ENCODE data around the gene STX11. TPM values are rescaled to one million over a fixed set of nuclear protein-coding genes. Genes with fewer than 3 reads are reported as not detected.

The STX11 gene
- total RNA-seq, 1 experiment from 2014 or later: 0.17 TPM

GRCh38 chr6:144170044-144170443 lies 19.7 kb downstream of the STX11 start:
- H3K36me3 ChIP-seq (ENCODE audit: low read depth): no peaks in the 10 kb centered on the region
- H3K4me3 ChIP-seq: no peak overlapping the region
- ChIA-PET POLR2A (ENCODE audit: unreplicated experiment) (no interaction called here), CTCF (no interaction called here)
- H2AFZ ChIP-seq: no peak overlapping the region
- no peak for TF ChIP-seq CTCF (conservative IDR thresholded peaks at IDR 0.05)
- TF ChIP-seq EZH2 (IDR thresholded peaks at IDR 0.05; ENCODE audit: low read depth): no peak
- no peaks in the 10 kb centered on the region for H3K9me2 ChIP-seq (ENCODE audit: insufficient read depth)
- no peaks in the 10 kb centered on the region for H3K79me2 ChIP-seq (ENCODE audit: low read depth)
- intact Hi-C loops (cut with micrococcal nuclease; ENCODE audit: unreplicated experiment): no loop called here
- H3K4me2 ChIP-seq: no peak overlapping the region
- H3K9me3 ChIP-seq (ENCODE audit: insufficient read depth, low read depth): no peaks in the 10 kb centered on the region
- no peaks in the 10 kb centered on the region for H4K20me1 ChIP-seq (ENCODE audit: insufficient read depth)
- DNase-seq: no peak
- no peak overlapping the region for H3K27ac ChIP-seq
- H3K4me1 ChIP-seq (replicated peaks; ENCODE audit: insufficient read depth): no peaks in the 10 kb centered on the region
- no TSS peak for BruUV-seq (replicated peaks)
- H3F3A ChIP-seq (ENCODE audit: insufficient read depth, low read depth): no peaks in the 10 kb centered on the region
- no peaks in the 10 kb centered on the region for H3K27me3 ChIP-seq (ENCODE audit: insufficient read depth, low read depth)

- BruUV-seq (replicated peaks): no TSS peak
- Histone ChIP-seq H3K36me3 (ENCODE audit: low read depth) (no peaks in the 10 kb centered on the region), H3K4me2 (no peak overlapping the region), H3K79me2 (ENCODE audit: low read depth) (no peaks in the 10 kb centered on the region), H3F3A (ENCODE audit: insufficient read depth, low read depth) (no peaks in the 10 kb centered on the region), H3K9me3 (ENCODE audit: insufficient read depth, low read depth) (no peaks in the 10 kb centered on the region), H4K20me1 (ENCODE audit: insufficient read depth) (no peaks in the 10 kb centered on the region), H3K27ac (no peak overlapping the region), H3K4me1 (replicated peaks; ENCODE audit: insufficient read depth) (no peaks in the 10 kb centered on the region), H3K27me3 (ENCODE audit: insufficient read depth, low read depth) (no peaks in the 10 kb centered on the region), H2AFZ (no peak overlapping the region), H3K4me3 (no peak overlapping the region), H3K9me2 (ENCODE audit: insufficient read depth) (no peaks in the 10 kb centered on the region)
- no peak for TF ChIP-seq EZH2 (IDR thresholded peaks at IDR 0.05; ENCODE audit: low read depth)
- intact Hi-C loops (cut with micrococcal nuclease; ENCODE audit: unreplicated experiment): no loop called here
- ChIA-PET CTCF (no interaction called here), POLR2A (ENCODE audit: unreplicated experiment) (no interaction called here)
- no peak for DNase-seq
These were observed 21.1 kb downstream of the STX11 start for GRCh38 chr6:144171406-144171805.

- POLR2A ChIA-PET (ENCODE audit: unreplicated experiment): no interaction called here
- intact Hi-C loops (cut with micrococcal nuclease; ENCODE audit: unreplicated experiment): no loop called here
- no peak for TF ChIP-seq CTCF (conservative IDR thresholded peaks at IDR 0.05)
- no peak for TF ChIP-seq EZH2 (IDR thresholded peaks at IDR 0.05; ENCODE audit: low read depth)
- Histone ChIP-seq H4K20me1 (ENCODE audit: insufficient read depth) (no peaks in the 10 kb centered on the region), H3K4me2 (no peak overlapping the region), H2AFZ (no peak overlapping the region), H3K79me2 (ENCODE audit: low read depth) (no peaks in the 10 kb centered on the region), H3K27ac (no peak overlapping the region), H3K36me3 (ENCODE audit: low read depth) (no peaks in the 10 kb centered on the region), H3K9me3 (ENCODE audit: insufficient read depth, low read depth) (no peaks in the 10 kb centered on the region), H3K27me3 (ENCODE audit: insufficient read depth, low read depth) (no peaks in the 10 kb centered on the region), H3K4me1 (replicated peaks; ENCODE audit: insufficient read depth) (no peaks in the 10 kb centered on the region), H3F3A (ENCODE audit: insufficient read depth, low read depth) (no peaks in the 10 kb centered on the region), H3K9me2 (ENCODE audit: insufficient read depth) (no peaks in the 10 kb centered on the region), H3K4me3 (no peak overlapping the region)
- BruUV-seq (replicated peaks): no TSS peak
- CTCF ChIA-PET: no interaction called here
- no peak for DNase-seq
These were observed 23.7 kb downstream of the STX11 start for GRCh38 chr6:144174006-144174405.

GRCh38 chr6:144176043-144176442 lies 25.7 kb downstream of the STX11 start:
- H3K9me3 ChIP-seq (ENCODE audit: insufficient read depth, low read depth): no peaks in the 10 kb centered on the region
- H3K4me1 ChIP-seq (replicated peaks; ENCODE audit: insufficient read depth): no peaks in the 10 kb centered on the region
- H4K20me1 ChIP-seq (ENCODE audit: insufficient read depth): no peaks in the 10 kb centered on the region
- CTCF ChIA-PET: interaction anchor here (0.7 kb wide), 1 partner anchor 25 kb away, joined by 3 read pairs; no protein-coding TSS in a partner anchor
- H3K36me3 ChIP-seq (ENCODE audit: low read depth): no peaks in the 10 kb centered on the region
- H3K27ac ChIP-seq: no peak overlapping the region
- intact Hi-C loops (cut with micrococcal nuclease; ENCODE audit: unreplicated experiment): no loop called here
- no peaks in the 10 kb centered on the region for H3K9me2 ChIP-seq (ENCODE audit: insufficient read depth)
- POLR2A ChIA-PET (ENCODE audit: unreplicated experiment): no interaction called here
- no peak for DNase-seq
- H3K4me3 ChIP-seq: no peak overlapping the region
- no TSS peak for BruUV-seq (replicated peaks)
- H3F3A ChIP-seq (ENCODE audit: insufficient read depth, low read depth): no peaks in the 10 kb centered on the region
- no peaks in the 10 kb centered on the region for H3K79me2 ChIP-seq (ENCODE audit: low read depth)
- H2AFZ ChIP-seq: no peak overlapping the region
- H3K27me3 ChIP-seq (ENCODE audit: insufficient read depth, low read depth): no peaks in the 10 kb centered on the region
- no peak overlapping the region for H3K4me2 ChIP-seq
- TF ChIP-seq CTCF (conservative IDR thresholded peaks at IDR 0.05): no peak
- TF ChIP-seq EZH2 (IDR thresholded peaks at IDR 0.05; ENCODE audit: low read depth): no peak
